GM12875 (cell line): Measurements from ENCODE around the gene RUNDC3A.
A peak's percentile ranks its signal among the peaks of the same experiment; 100 is the strongest.

Source experiments
- H3K4me3 ChIP-seq: one replicate; pipeline ENCODE4 v1.5.1; 2011; ENCODE audit warnings: low read depth, low read length, control low read depth
- TF ChIP-seq, protein P1 (sequence below): IDR thresholded peaks from 2 replicates; pipeline ENCODE4 v1.5.1; 2011; ENCODE audit warnings: low read depth, mild to moderate bottlenecking, control low read depth, inconsistent platforms, low read length, moderate library complexity, borderline replicate concordance; ENCODE audit not compliant: insufficient read depth

Gene RUNDC3A

DNA sequence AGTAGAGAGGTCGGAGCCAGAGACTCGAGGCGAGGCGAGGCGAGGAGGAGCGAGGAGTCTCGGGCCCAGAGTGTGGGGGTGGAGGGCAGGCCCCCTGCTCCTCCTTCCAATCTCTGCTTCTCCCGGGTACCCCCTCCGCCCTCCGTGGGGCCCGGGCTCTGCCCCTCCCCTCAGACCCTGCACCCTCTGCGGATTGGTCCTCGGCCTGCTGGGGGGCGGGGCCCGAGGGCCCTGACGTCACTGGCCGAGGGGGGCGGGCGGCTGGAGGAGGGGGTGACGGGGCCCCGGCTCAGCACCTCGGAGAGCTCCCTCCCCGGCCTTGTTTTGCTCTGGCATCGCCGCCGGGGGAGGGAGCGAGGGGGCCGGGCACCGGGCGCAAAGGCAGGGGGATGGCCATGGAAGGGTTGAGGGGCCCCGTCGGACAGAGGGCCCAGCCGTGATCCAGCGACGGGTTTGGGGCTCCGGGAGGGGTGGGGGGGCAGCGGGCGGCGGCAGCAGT is at the start of gene RUNDC3A:
Gene RUNDC3A, plus strand, starts transcription at position 282 of the 499 bp plus-strand sequence. CDS start 232 bp downstream, outside the sequence.
- TF ChIP-seq, protein P1, sequence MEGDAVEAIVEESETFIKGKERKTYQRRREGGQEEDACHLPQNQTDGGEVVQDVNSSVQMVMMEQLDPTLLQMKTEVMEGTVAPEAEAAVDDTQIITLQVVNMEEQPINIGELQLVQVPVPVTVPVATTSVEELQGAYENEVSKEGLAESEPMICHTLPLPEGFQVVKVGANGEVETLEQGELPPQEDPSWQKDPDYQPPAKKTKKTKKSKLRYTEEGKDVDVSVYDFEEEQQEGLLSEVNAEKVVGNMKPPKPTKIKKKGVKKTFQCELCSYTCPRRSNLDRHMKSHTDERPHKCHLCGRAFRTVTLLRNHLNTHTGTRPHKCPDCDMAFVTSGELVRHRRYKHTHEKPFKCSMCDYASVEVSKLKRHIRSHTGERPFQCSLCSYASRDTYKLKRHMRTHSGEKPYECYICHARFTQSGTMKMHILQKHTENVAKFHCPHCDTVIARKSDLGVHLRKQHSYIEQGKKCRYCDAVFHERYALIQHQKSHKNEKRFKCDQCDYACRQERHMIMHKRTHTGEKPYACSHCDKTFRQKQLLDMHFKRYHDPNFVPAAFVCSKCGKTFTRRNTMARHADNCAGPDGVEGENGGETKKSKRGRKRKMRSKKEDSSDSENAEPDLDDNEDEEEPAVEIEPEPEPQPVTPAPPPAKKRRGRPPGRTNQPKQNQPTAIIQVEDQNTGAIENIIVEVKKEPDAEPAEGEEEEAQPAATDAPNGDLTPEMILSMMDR: no peak
- peak within 1 kb of the TSS; percentile 14 for H3K4me3 ChIP-seq

DNA sequence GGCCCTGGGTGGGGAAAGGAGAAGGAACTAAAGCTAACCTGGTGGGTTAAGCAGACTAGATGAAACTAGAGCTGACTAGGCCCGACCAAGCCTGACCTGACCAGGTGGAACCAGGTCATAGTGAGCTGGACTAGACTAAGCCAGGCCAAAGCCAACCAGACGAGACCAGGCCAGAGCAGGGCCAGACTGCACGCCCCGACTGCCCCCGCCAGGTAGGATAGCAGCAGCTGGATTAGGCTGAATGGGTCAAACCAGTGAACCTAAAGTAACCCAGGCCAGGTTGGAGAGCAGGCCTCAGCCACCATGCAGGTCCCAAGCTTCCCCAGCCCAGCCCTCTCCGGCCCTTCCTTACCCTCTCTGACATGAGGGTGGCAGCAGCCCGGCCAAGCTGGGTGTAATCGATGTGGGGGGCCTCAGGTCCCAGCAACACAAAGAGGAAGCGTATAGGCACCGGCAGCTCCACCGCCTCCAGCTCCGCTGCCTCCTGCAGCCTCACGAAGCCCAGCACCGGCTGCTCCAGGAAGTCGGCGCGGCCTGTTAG is 49.5 kb upstream of the RUNDC3A start:
- TF ChIP-seq, protein P1: no peak
- H3K4me3 ChIP-seq: no peak overlapping the region

- TF ChIP-seq, protein P1: no peak
- H3K4me3 ChIP-seq: no peak overlapping the region
Measured at GRCh38 chr17:44260296-44260695, 48.1 kb upstream of the RUNDC3A start.

- H3K4me3 ChIP-seq: no peak overlapping the region
- TF ChIP-seq, protein P1: no peak
Measured at GRCh38 chr17:44262654-44263225, 45.7 kb upstream of the RUNDC3A start.

DNA sequence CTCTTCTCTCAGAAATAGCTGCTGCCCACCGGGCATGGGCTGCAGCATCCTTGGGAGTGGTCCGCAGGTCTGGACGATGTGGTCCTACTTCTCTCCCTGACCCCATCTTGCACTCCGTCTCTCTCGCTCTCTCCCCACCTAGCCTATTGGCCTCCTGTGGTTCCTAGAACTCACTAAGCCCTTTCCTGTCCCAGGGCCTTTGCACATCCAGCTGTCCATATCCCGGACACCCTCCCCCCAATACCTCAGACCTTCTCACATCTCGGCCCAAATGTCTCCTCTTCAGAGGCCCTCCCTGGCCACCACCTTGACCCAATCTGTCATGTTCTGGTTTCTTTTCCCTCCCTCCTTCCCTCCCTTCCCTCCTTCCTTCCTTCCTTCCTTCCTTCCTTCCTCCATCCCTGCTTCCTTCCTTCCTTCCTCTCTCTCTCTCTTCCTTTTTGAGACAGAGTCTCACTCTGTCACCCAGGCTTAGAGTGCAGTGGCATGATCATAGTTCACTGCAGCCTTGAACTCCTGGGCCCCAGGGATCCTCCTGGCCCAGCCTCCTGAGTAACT is 45.0 kb upstream of the RUNDC3A start:
- TF ChIP-seq, protein P1: no peak
- H3K4me3 ChIP-seq: no peak overlapping the region

- no peak overlapping the region for H3K4me3 ChIP-seq
- TF ChIP-seq, protein P1: no peak
Measured at GRCh38 chr17:44266402-44267164, 41.8 kb upstream of the RUNDC3A start.
